ENCODE data around the gene ZBTB22.
"Not testable (repeated sequence)": the region's sequence is repeated elsewhere in the genome, so short reads cannot be mapped to it uniquely, and the experiment has no call there.

ZBTB22 gene

DNA sequence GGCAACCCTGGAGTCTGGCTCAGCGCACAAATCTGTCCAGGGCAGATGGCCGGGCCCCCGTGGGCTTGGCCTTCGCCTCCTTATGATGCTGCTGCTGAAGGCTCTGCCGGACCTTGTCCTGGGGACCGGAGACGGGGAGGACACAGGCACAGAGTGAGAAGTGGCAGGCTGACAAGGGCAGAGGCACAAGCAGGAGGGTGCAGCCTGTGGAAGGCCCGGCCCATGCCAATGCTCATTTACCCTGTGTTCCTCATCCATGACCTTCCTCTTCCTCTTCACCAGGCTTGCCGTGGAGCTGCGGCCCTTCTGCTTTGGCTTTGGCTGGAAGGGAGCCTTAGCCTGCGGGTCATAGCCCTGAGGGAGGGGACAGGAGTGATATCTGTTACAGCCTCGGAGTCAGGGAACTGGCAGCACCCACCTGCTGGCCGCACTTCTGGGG, 38.3 kb downstream of the ZBTB22 start:
- DNase-seq (ENCODE audit: low read depth in 2 of 2), result no peak

DNA sequence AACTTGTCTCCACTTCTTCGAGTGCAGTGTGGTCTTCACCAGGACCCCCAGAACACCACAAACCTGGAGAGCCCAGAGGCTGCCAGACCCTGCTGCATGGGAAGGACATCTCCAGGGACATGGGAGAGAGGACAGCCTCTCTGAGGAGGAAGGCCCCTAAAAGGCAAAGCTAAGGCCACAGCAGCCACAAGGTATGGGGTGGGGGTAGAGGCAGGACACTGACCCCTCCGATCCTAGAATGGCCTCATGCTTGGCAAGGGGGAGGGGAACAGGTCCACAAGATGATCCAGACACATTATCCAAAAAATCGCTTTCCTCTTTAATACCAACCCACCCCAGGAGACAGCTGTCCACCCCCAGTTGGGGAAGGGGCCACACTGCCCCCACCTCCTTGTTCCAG, 38.7 kb downstream of the ZBTB22 start:
- DNase-seq (ENCODE audit: low read depth in 2 of 2), result no peak

DNA sequence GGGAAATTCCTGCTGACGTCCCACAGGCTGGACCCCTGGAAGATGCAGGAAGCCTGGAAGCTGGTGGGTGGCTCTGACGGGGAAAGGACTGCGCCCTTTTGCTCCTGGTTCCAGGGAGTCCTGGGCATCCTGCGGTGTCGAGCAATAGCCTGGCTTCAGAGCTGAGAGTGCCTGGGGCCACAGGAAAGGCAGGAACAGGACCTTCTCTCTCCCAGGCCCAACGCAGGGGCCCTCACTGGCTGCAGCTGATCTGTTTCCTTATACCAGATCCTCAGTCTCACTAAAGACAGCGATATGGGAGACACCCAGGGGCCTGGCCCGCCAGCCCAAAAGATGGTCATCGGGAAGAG, 39.2 kb downstream of the ZBTB22 start:
- DNase-seq (ENCODE audit: low read depth in 2 of 2), result no peak

DNA sequence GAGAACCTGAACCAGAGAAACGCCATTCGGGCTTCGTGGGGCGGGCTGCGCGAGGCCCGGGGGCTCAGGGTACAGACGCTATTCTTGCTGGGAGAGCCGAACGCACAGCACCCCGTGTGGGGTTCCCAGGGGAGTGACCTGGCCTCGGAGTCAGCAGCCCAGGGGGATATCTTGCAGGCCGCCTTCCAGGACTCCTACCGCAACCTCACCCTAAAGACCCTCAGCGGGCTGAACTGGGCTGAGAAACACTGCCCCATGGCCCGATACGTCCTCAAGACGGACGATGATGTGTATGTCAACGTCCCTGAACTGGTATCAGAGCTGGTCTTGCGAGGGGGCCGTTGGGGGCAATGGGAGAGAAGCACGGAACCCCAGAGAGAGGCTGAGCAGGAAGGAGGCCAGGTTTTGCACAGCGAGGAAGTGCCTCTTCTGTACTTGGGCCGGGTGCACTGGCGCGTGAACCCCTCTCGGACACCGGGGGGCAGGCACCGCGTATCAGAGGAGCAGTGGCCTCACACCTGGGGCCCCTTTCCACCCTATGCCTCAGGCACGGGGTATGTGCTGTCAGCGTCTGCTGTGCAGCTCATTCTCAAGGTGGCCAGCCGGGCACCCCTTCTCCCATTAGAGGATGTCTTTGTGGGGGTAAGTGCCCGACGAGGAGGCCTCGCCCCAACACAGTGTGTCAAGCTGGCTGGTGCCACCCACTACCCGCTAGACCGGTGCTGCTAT, 39.7 kb downstream of the ZBTB22 start:
- no peak for DNase-seq (ENCODE audit: low read depth in 2 of 2)

DNA sequence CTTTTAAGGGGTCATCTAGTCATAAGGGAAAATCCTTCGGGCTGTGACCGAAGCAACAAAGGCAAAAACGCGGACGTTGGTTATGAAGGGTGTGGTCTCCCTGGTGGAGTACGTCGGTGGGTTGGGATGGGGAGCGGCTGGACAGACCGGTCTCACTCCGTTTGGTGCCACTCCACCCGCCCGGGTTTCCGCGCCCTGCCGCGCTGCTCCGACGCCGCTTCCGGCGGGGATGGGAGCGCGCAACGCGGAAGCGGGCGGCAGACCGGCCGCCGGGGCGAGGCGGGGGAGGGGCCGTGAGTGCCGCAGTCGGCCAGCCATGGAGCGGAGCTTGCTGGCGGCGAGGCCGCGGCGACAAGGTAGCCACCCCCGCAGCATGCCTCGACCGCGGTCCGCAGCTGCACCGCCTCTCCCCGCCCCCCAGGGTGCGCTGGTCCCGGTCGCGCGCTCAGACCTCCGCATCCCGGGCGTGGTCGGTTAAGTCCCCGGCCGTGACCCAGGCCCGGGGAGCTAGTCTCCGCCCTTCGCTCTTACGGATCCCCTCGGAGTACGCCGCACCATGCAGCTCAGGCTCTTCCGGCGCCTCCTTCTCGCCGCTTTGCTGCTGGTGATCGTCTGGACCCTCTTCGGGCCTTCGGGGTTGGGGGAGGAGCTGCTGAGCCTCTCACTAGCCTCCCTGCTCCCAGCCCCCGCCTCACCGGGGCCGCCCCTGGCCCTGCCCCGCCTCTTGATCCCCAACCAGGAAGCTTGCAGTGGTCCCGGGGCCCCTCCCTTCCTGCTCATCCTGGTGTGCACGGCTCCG, 40.5 kb downstream of the ZBTB22 start, which contains the start of gene B3GALT4:
Gene B3GALT4, plus strand, starts transcription at position 260 of the 799 bp plus-strand sequence. Its CDS starts 297 bp downstream, at position 557.
- peak in 1 of 2 donors; percentile 46 for DNase-seq (ENCODE audit: low read depth in 2 of 2)

DNA sequence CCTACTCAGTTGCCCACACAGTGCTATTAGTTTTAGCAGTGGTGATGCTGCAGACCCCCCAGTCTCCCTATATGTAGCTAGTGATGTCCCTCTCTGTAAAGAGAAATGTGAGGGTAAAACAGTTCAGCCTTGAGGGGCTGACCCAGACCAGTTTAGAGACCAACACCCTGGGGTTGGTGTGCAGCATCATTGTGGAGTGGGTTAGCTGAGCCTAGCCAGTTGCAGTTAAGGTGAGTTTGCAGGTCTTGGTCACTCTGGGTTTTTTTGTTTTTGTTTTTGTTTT, 41.0 kb downstream of the ZBTB22 start:
- no peak for DNase-seq (ENCODE audit: low read depth in 2 of 2)

DNA sequence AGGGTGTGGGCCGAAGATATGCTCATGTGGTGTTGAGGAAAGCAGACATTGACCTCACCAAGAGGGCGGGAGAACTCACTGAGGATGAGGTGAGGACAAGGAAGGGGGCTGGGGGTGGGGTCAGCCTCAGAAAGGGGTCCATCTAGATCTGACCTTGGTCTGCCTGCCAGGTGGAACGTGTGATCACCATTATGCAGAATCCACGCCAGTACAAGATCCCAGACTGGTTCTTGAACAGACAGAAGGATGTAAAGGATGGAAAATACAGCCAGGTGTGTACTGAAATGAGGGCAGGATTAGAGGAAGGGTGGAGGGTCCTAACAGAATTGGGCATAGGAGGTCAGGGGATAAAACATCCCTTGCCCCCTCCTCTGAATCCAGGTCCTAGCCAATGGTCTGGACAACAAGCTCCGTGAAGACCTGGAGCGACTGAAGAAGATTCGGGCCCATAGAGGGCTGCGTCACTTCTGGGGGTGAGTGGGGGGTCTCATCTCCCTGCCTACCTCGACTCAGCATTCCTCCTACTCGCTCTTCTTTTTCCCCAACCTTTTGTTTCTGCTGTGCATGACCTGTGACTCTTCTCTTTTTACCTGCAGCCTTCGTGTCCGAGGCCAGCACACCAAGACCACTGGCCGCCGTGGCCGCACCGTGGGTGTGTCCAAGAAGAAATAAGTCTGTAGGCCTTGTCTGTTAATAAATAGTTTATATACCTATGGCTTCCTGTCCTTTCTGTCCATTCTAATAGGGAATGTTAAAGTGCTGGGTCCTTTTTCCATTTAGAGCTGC, 41.6 kb downstream of the ZBTB22 start:
- DNase-seq (ENCODE audit: low read depth in 2 of 2), result not testable (repeated sequence)

DNA sequence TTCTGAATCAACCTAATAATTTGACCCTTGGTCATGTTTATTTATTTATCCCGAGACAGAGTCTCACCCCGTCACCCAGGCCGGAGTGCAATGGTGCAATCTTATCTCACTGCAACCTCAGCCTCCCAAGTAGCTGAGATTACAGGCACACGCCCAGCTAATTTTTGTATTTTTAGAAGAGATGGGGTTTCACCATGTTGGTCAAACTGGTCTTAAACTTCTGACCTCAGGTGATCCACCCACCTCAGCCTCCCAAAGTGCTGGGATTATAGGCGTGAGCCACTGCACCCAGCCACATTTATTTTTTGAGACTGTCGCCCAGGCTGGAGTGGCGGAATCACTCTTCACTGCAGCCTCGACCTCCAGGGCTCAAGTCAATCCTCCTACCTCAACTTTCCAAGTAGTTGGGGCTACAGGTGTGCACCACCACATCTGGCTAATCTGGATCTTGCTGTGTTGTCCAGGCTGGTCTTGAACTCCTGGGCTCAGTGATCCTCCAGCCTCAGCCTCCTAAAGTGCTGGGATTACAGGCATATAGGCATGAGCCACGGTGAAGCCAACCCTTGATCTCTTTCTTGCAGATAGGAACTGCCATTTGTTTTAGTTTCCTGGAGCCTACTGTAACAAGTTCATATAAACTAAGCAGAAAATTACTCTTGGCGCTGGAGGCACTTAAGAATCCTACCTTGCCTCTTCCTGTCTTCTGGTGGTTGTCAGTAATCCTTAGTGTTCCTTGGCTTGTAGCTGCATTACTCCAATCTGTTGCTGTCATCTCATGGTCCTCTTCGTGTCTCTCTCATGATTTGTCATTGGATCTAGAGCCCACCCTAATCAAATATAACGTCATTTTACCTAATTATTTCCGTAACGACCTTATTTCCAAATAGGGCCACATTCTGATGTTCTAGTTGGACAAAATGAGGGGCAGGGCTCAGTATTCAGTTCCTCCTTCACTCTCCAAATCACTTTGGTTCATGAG, 43.3 kb downstream of the ZBTB22 start:
- DNase-seq (ENCODE audit: low read depth in 2 of 2), result no peak

DNA sequence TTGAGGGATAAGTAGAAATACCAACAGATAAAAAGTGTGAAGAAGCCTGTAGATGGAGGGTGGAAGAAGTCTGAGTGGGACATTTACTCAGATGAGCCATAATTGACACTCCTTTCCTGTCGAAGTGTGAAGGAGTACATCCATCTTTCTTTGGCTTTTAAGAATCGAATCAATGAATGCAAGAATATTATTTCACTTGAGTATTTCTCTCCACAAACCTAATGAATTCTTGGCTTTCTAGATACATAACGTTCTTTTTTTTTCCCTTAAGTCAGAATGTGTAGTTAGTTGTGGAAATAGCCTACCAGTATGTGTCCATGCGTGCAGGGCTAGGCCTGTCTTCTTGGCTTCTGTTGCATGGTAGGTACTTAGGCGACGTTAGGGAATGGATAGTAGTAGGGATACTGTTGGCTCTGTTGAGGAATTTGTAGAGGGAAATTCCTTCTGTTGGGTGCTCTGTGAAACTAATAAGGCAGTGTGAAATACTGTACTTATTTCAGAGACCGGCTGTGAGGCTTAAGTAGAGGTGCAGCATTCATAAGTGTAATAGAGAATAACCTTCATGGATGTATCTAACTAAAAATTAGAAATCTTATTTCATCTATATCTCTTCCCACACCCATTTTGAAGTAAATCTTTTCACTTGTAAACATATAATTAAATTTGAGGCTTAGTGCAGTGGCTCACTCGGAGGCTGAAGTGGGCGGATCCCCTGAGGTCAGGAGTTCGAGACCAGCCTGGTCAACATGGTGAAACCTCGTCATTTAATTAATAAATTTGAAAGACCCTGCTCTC, 44.2 kb downstream of the ZBTB22 start:
- DNase-seq (ENCODE audit: low read depth in 2 of 2), result no peak

DNA sequence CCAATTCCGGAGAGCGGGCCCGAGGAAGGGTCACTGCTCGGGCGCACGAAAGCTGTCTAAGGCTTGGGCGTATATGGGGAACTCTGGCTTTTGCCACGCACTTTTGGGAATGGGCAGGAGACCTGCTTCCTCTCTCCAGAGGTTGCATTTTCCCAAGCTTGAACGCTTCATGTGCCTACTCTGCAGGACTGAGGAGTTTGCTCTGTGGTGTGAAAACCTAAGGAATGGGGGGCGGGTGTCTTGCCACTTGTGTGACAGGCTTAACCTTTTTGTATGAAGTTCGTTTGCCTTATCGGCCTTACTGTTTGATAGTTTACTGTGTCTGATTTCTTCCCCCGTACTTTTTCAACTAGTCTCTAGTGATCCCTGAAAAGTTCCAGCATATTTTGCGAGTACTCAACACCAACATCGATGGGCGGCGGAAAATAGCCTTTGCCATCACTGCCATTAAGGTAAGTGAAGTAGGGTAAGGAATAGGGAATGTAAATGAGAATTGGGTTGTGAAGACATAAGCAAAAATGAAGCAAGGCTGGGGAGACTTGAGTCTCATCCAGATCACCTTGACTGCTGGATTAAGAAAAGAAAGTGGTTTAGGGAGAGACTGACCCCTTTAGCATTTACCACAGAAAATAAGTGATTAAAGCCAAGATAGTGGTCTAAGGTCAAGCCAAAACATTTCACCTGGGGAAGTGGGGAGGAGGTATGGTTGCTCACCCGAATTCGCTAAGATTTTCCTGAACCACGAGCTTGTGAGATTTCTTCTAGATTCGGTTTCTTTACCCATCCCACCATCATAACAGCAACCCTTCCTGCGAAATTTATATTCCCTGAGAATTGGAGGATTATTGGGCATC, 45.0 kb downstream of the ZBTB22 start:
- no peak for DNase-seq (ENCODE audit: low read depth in 2 of 2)

DNA sequence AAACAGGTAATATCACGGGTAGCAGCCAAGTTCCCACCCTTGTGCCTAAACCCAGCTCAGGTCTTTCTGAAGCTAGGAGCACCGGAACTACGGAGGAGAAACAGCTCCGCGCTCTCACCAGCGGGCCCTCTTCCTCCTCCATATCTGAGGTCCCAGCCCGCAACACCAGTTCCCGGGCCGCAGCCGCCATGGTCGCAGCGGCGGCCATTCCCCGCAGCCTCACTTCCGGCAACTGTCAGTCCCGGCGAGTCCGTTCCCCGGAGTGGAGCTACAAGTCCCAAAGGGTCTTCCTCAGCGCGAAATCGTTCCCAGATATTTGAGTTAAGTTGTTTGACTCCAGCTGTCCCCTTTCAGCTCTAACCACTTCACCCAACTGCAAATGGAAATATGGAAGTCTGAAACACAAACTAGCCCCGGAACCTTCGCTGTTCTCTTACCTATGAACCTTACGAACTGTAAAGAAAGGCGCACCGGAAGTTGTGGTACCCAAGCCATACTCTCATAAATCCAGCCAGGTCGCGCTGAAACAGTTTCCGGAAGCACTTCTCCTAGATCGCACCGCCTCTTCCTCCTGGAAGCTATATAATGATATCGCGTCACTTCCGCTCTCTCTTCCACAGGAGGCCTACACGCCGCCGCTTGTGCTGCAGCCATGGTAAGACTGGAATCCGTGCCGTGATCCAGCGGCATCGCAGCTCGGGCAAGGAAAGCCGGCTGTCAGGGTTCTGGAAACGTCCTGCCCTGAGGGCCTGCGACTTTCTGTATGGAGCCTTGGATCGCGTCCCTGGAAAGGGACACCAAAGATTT, 45.9 kb downstream of the ZBTB22 start, which contains the start of the genes RPS18 and VPS52:
Gene RPS18, plus strand, starts transcription at position 608 of the 807 bp plus-strand sequence. Its CDS starts 45 bp downstream, at position 653.
Gene VPS52, minus strand, starts transcription at position 409 of the 807 bp plus-strand sequence. Its CDS starts 201 bp downstream, at position 208.
- peak; percentile 76 to 81 for DNase-seq (ENCODE audit: low read depth in 2 of 2)

DNA sequence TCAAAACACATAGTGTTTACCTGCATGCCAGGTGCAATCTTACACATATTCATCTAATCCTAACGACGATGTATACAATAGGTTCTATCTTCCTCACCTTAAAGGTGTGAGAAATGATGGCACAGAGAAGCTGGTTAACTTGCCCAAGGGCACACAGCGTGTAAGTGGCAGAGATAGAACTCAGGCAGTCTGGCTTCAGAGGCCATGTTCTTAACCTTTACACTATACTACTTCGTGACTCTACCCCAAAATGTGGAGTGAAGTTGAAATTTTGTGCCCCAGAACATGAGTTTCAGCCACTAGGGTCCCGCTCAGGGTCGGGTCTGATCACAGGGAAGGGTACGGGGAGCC, 46.5 kb downstream of the ZBTB22 start:
- DNase-seq (ENCODE audit: low read depth in 2 of 2), result no peak

All from stimulated activated CD8-positive, alpha-beta memory T cell treated with anti-CD3 and anti-CD28 coated beads, Interleukin-2, amount 100 ng/mL, for 1 hour (primary cell).